ENCODE results near the gene TMPO.

Gene TMPO

GRCh38 chr12:98530068-98530467 lies 14.7 kb downstream of the TMPO start (continued):
- TF ChIP-seq ZNF18 (tag by site-specific recombination; IDR thresholded peaks at IDR 0.05): no peak
- no peak for TF ChIP-seq ZNF639 (tag by site-specific recombination; IDR thresholded peaks at IDR 0.05)
- TF ChIP-seq CTCF (tag by site-specific recombination; IDR thresholded peaks at IDR 0.05): no peak

GRCh38 chr12:98532687-98533304 lies 17.4 kb downstream of the TMPO start:
- peaks cover 82 to 92% of the 10 kb centered on the region in 2 experiments for H3K36me3 ChIP-seq (ENCODE audit: control insufficient read depth in 2 of 2, insufficient read depth in 1 of 2, low read length in 2 of 2)
- H3K4me1 ChIP-seq (ENCODE audit: control insufficient read depth, insufficient read depth, low read length): peaks cover under 1% of the 10 kb centered on the region; the same call in 1 of the 2 replicates
- ChIA-PET CTCF (interaction anchor here (0.6 to 3.3 kb wide), 20 partner anchors 11 to 481 kb away, joined by 3 to 53 read pairs (median 4); no protein-coding TSS in a partner anchor), POLR2A (interaction anchor here (0.6 to 1.1 kb wide), 2 partner anchors 13 to 189 kb away, joined by 3 to 4 read pairs; no protein-coding TSS in a partner anchor)
- H3K4me3 ChIP-seq (ENCODE audit: low read depth, low read length): no peak overlapping the region
- no peaks in the 10 kb centered on the region for H3K9me3 ChIP-seq (ENCODE audit: control insufficient read depth, insufficient read depth, low read depth, low read length)
- H3K27ac ChIP-seq (ENCODE audit: extremely low read depth, low read depth, low read length): no peak overlapping the region
- peak; percentile 16; the same call in 1 of the 2 replicates for TF ChIP-seq ZNF654 (tag by site-specific recombination; IDR thresholded peaks at IDR 0.05; ENCODE audit: low read depth)
- no peak for TF ChIP-seq ZFP69B (tag by site-specific recombination; IDR thresholded peaks at IDR 0.05)
- TF ChIP-seq CTCF (tag by site-specific recombination; IDR thresholded peaks at IDR 0.05): peak; percentile 38
- TF ChIP-seq ZNF660 (tag by site-specific recombination; IDR thresholded peaks at IDR 0.05): peak; percentile 23; the same call in 1 of the 2 replicates

- peaks cover 81 to 92% of the 10 kb centered on the region in 2 experiments for H3K36me3 ChIP-seq (ENCODE audit: control insufficient read depth in 2 of 2, insufficient read depth in 1 of 2, low read length in 2 of 2)
- no peaks in the 10 kb centered on the region for H3K9me3 ChIP-seq (ENCODE audit: control insufficient read depth, insufficient read depth, low read depth, low read length)
- H3K4me1 ChIP-seq (ENCODE audit: control insufficient read depth, insufficient read depth, low read length): no peaks in the 10 kb centered on the region
- H3K4me3 ChIP-seq (ENCODE audit: low read depth, low read length): no peak overlapping the region
- TF ChIP-seq ZNF660 (tag by site-specific recombination; IDR thresholded peaks at IDR 0.05) (0 out of 2 replicates have a peak, but pooled peaks have one; percentile 29), ZNF626 (tag by site-specific recombination; IDR thresholded peaks at IDR 0.05) (no peak), GLIS1 (tag by site-specific recombination; IDR thresholded peaks at IDR 0.05) (peak; percentile 46; the same call in 1 of the 2 replicates), ZBTB17 (tag by site-specific recombination; IDR thresholded peaks at IDR 0.05) (peak; percentile 66; the same call in 1 of the 2 replicates), ZBTB44 (tag by site-specific recombination; IDR thresholded peaks at IDR 0.05) (peak; percentile 90), ZNF473 (tag by site-specific recombination; IDR thresholded peaks at IDR 0.05) (no peak), HOXA7 (CRISPR knock-in tag; IDR thresholded peaks at IDR 0.05; ENCODE audit: borderline replicate concordance) (no peak), ZNF707 (tag by site-specific recombination; IDR thresholded peaks at IDR 0.05) (no peak), SCRT1 (tag by site-specific recombination; IDR thresholded peaks at IDR 0.05; ENCODE audit: borderline replicate concordance) (no peak)
- POLR2A ChIA-PET: no interaction called here
- H3K27ac ChIP-seq (ENCODE audit: extremely low read depth, low read depth, low read length): no peak overlapping the region
- CTCF ChIA-PET: interaction anchor here (0.7 to 3.3 kb wide), 11 partner anchors 12 to 678 kb away, joined by 3 to 53 read pairs (median 4); partner anchors contain the start of gene TMPO
Measured at GRCh38 chr12:98533723-98534251, 18.4 kb downstream of the TMPO start.
